ENCODE data around the gene MYL6. TPM values are rescaled to one million over a fixed set of nuclear protein-coding genes. Genes with fewer than 3 reads are reported as not detected.
A peak's percentile ranks its signal among the peaks of the same experiment; 100 is the strongest.

The MYL6 gene
- polyA plus RNA-seq, 1 experiment = 5,667 TPM

- Histone ChIP-seq H3K36me3 (ENCODE audit: control insufficient read depth, insufficient read depth, low read length) (peaks cover 10% of the 10 kb centered on the region), H3K27me3 (ENCODE audit: control insufficient read depth, insufficient read depth, low read length) (no peaks in the 10 kb centered on the region), H3K4me3 (ENCODE audit: low read depth, low read length) (no peak overlapping the region)
- POLR2A ChIA-PET = no interaction called here
- CTCF ChIA-PET = interaction anchor here (1.6 to 6.7 kb wide), 4 partner anchors 25 to 67 kb away, joined by 4 to 134 read pairs (median 63); partner anchors contain the start of genes ESYT1, MYL6 and ZC3H10
- no peak for DNase-seq (ENCODE audit: low read depth)
- TF ChIP-seq CTCF (IDR thresholded peaks at IDR 0.05; ENCODE audit: insufficient read depth, low read depth, low read length) = no peak
Observed at GRCh38 chr12:56186957-56187356, 28.8 kb downstream of the MYL6 start.

GRCh38 chr12:56188131-56188777, 30.1 kb downstream of the MYL6 start:
- ChIA-PET CTCF (interaction anchor here (0.9 to 9.8 kb wide), 18 partner anchors 7 to 450 kb away, joined by 3 to 134 read pairs (median 7); partner anchors contain the start of genes ESYT1, MYL6, RNF41 and SPRYD4), POLR2A (interaction anchor here (0.6 to 2.2 kb wide), 4 partner anchors 30 to 114 kb away, joined by 3 to 10 read pairs (median 5); partner anchors contain the start of genes MYL6 and RNF41)
- no peak for TF ChIP-seq CTCF (IDR thresholded peaks at IDR 0.05; ENCODE audit: insufficient read depth, low read depth, low read length)
- Histone ChIP-seq H3K36me3 (ENCODE audit: control insufficient read depth, insufficient read depth, low read length) (peaks cover 10% of the 10 kb centered on the region), H3K4me3 (ENCODE audit: low read depth, low read length) (peak overlapping the region; percentile 71), H3K27me3 (ENCODE audit: control insufficient read depth, insufficient read depth, low read length) (no peaks in the 10 kb centered on the region)
- DNase-seq (ENCODE audit: low read depth) = no peak

- ChIA-PET CTCF (interaction anchor here (0.7 to 9.8 kb wide), 27 partner anchors 8 to 450 kb away, joined by 3 to 134 read pairs (median 7); partner anchors contain the start of genes ERBB3, ESYT1, MYL6 and RNF41), POLR2A (interaction anchor here (0.6 to 2.2 kb wide), 3 partner anchors 30 to 69 kb away, joined by 4 to 10 read pairs (median 6); partner anchors contain the start of genes MYL6 and RNF41)
- Histone ChIP-seq H3K4me3 (ENCODE audit: low read depth, low read length) (peak overlapping the region; percentile 71), H3K36me3 (ENCODE audit: control insufficient read depth, insufficient read depth, low read length) (peaks cover 10% of the 10 kb centered on the region), H3K27me3 (ENCODE audit: control insufficient read depth, insufficient read depth, low read length) (no peaks in the 10 kb centered on the region)
- TF ChIP-seq CTCF (IDR thresholded peaks at IDR 0.05; ENCODE audit: insufficient read depth, low read depth, low read length) = no peak
- no peak for DNase-seq (ENCODE audit: low read depth)
Observed at GRCh38 chr12:56188778-56189098, 30.6 kb downstream of the MYL6 start.

- POLR2A ChIA-PET = interaction anchor here (0.6 to 2.2 kb wide), 4 partner anchors 31 to 41 kb away, joined by 3 to 10 read pairs (median 4); partner anchors contain the start of genes MYL6 and RNF41
- Histone ChIP-seq H3K27me3 (ENCODE audit: control insufficient read depth, insufficient read depth, low read length) (no peaks in the 10 kb centered on the region), H3K36me3 (ENCODE audit: control insufficient read depth, insufficient read depth, low read length) (peaks cover 7% of the 10 kb centered on the region), H3K4me3 (ENCODE audit: low read depth, low read length) (peak within 1 kb of the TSS; percentile 71)
- TF ChIP-seq CTCF (IDR thresholded peaks at IDR 0.05; ENCODE audit: insufficient read depth, low read depth, low read length) = peak; percentile 67
- DNase-seq (ENCODE audit: low read depth) = no peak
- CTCF ChIA-PET = interaction anchor here (0.5 to 9.8 kb wide), 54 partner anchors 8 to 1296 kb away, joined by 3 to 134 read pairs (median 4); partner anchors contain the start of genes ANKRD52, CNPY2, COQ10A and ERBB3
Observed at GRCh38 chr12:56189099-56189917, 31.1 kb downstream of the MYL6 start, which contains the start of gene SMARCC2. SMARCC2 (minus strand) TSS chr12:56189483; CDS start chr12:56189461, 22 bp downstream.

Measured in BJ (cell line).